GM12873 (cell line): ENCODE data around the gene MIS18A.

Experiments
- CTCF ChIP-seq: IDR thresholded peaks from 2 replicates; pipeline ENCODE4 v1.5.1; 2012; ENCODE audit warnings: low read depth, mild to moderate bottlenecking, moderate library complexity, low read length, control low read depth; ENCODE audit not compliant: insufficient read depth; ENCODE audit errors: missing control alignments

Gene MIS18A

GRCh38 chr21:32278518-32279376 is at the start of gene MIS18A:
Gene MIS18A (minus strand): TSS chr21:32279049. CDS start chr21:32279014, 35 bp downstream.
- no peak for TF ChIP-seq CTCF

- TF ChIP-seq CTCF: no peak
Observed at GRCh38 chr21:32328595-32328994, 49.7 kb upstream of the MIS18A start.

GRCh38 chr21:32325706-32326105 is 46.9 kb upstream of the MIS18A start:
- no peak for TF ChIP-seq CTCF

- no peak for TF ChIP-seq CTCF
Observed at GRCh38 chr21:32322676-32323075, 43.8 kb upstream of the MIS18A start.

- TF ChIP-seq CTCF: no peak
Observed at GRCh38 chr21:32322103-32322502, 43.3 kb upstream of the MIS18A start.

GRCh38 chr21:32321480-32321879 is 42.6 kb upstream of the MIS18A start:
- no peak for TF ChIP-seq CTCF

- TF ChIP-seq CTCF: no peak
Observed at GRCh38 chr21:32320726-32321125, 41.9 kb upstream of the MIS18A start.
